GM06990 (cell line): Measurements from ENCODE around the gene LYRM9.

Experiments used
- DNase-seq: peaks from one replicate; pipeline ENCODE4 v3.0.0-alpha.2; 2011; ENCODE audit not compliant: insufficient read length; ENCODE audit errors: extremely low read depth
- H3K27me3 ChIP-seq: replicated peaks from 2 replicates; pipeline ENCODE4 v1.6.0; 2011; ENCODE audit warnings: low read length; ENCODE audit not compliant: control insufficient read depth, insufficient read depth
- H3K36me3 ChIP-seq: 2 replicates; pipeline ENCODE4 v1.5.1; 2011; ENCODE audit warnings: low read length; ENCODE audit not compliant: control insufficient read depth, insufficient read depth
- H3K4me3 ChIP-seq: replicated peaks from 2 replicates; pipeline ENCODE4 v1.5.1; 2011; ENCODE audit warnings: low read depth, mild to moderate bottlenecking, control low read depth, low read length
- CTCF ChIP-seq: IDR thresholded peaks from 2 replicates; pipeline ENCODE4 v1.5.1; 2011; ENCODE audit warnings: low read length, control low read depth, mild to moderate bottlenecking, inconsistent platforms; ENCODE audit not compliant: insufficient read depth, poor library complexity, severe bottlenecking

LYRM9 gene

DNA sequence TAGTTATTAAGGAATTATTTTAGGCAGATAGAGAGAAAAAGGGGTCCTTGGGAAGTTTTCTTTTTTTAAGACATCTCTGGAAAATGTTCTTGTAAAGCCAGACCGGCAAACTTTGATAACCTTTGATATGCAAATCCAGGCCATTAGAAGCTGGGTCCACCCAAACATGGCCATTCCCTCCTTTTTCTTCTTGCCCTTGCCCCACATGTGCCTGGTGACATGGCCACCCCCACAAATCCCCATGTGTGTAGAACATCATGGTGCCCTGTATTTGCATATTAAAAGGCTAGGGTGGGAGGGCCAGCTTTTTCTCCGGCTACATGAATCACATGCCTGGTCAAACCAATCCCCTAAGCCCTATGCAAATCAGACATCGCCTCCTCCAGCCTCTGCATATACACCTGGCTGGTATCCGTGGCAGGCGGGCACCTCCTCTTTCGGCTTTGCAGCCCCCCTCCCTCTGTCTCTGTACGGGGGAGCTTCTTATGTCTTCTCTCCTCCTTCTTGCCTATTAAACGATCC is 43.9 kb upstream of the LYRM9 start:
- DNase-seq = no peak
- Histone ChIP-seq H3K36me3 (no peaks in the 10 kb centered on the region), H3K27me3 (no peaks in the 10 kb centered on the region), H3K4me3 (no peak overlapping the region)
- TF ChIP-seq CTCF = no peak

DNA sequence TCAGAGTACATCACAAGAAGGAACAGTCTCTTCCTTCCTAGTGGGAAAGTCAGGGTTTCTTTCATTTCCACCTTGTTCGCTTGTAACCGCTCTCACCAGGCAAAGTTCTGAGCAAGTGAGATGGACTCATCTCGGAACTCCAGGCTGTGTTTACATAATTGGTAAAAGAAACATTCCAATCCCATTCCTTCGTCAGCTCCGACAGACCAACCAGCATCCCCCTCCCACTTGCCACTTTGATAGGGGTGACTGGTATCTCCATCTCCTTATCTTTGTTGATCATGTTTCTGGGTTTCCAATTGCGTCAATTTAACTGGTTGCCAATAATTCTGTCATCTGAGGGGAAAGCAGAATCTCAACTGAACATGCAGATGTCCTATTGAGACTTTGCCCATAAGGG is 36.8 kb upstream of the LYRM9 start:
- H3K36me3 ChIP-seq = no peaks in the 10 kb centered on the region
- no peak for TF ChIP-seq CTCF
- DNase-seq = no peak
- no peaks in the 10 kb centered on the region for H3K27me3 ChIP-seq
- H3K4me3 ChIP-seq = no peak overlapping the region

DNA sequence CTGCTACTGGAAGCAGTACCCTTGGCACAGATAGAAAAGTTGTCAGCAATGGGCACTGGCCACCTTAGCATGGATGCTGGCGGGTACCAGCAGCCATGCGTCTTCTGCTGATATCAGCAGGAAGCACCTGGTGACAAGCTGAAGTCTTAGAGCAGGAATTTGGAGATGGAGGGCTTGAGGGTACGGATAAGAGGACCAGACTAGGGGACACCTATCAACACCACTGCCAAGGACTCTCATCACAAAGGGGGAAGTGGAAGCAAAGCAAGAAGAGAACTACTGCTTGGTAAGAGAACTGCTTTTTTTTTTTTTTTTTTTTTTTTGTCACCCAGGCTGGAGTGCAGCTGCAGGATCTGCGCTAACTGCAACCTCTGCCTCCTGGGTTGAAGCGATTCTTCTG is 35.4 kb upstream of the LYRM9 start:
- H3K4me3 ChIP-seq = no peak overlapping the region
- DNase-seq = no peak
- no peak for TF ChIP-seq CTCF
- H3K36me3 ChIP-seq = no peaks in the 10 kb centered on the region
- H3K27me3 ChIP-seq = no peaks in the 10 kb centered on the region

DNA sequence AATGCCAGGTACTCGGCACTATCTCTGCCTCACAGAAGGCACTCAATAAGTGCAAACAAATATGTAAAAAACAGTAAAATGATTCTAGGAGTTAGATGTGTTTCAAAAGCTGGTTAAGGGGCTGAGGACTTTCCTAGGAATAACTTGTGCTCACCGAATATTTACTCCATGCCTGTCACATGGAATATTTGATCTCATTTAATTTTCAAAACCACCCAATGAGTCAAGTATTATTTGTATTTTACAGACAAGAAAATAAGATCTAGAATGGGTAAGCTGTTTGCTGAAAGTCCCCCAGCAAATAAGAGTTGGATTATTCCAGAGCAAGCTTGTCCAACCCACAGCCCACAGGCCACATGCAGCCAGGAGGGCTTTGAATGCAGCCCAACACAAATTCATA is 34.6 kb upstream of the LYRM9 start:
- H3K4me3 ChIP-seq = no peak overlapping the region
- no peaks in the 10 kb centered on the region for H3K36me3 ChIP-seq
- H3K27me3 ChIP-seq = no peaks in the 10 kb centered on the region
- TF ChIP-seq CTCF = no peak
- DNase-seq = no peak

- no peaks in the 10 kb centered on the region for H3K36me3 ChIP-seq
- H3K4me3 ChIP-seq = no peak overlapping the region
- no peak for TF ChIP-seq CTCF
- no peak for DNase-seq
- no peaks in the 10 kb centered on the region; the same call in 1 of the 2 replicates for H3K27me3 ChIP-seq
These were observed 28.4 kb upstream of the LYRM9 start for GRCh38 chr17:27921599-27921998.

DNA sequence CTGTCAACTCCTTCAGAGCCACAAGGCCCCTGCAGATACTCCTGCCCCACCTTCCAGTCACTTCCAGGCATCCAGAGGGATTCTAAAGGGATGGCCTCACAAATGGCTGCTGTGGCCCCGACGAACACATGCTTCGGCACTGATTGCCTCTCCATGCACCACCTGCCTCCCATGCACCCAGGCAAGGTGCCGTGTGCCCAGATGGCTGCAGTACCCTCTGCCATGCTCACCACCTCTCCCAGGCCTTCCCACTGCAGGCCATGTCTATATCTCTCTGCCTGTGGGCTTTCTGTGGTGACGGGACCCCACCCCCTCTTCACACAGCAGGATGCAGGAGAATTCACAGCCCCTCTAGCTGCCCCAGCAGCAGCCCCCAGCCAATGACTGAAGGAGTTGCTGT is 27.9 kb upstream of the LYRM9 start:
- TF ChIP-seq CTCF = no peak
- no peak for DNase-seq
- Histone ChIP-seq H3K4me3 (no peak overlapping the region), H3K27me3 (no peaks in the 10 kb centered on the region; the same call in 1 of the 2 replicates), H3K36me3 (no peaks in the 10 kb centered on the region)
